Activated gamma-delta T cell treated with Interleukin-2 at 50 U/mL for 16 hours (primary cell): Measurements from ENCODE around the gene DHRS1.
A peak's percentile ranks its signal among the peaks of the same experiment; 100 is the strongest.

ENCODE experiments used
- DNase-seq: peaks from one replicate; pipeline ENCODE4 v3.0.0-alpha.2; 2020

Gene DHRS1

GRCh38 chr14:24241829-24242443 is 57.6 kb downstream of the DHRS1 start:
- peak; percentile 91 for DNase-seq
